ENCODE data around the gene PSMA4. TPM values are rescaled to one million over a fixed set of nuclear protein-coding genes. Genes with fewer than 3 reads are reported as not detected.

Gene PSMA4
- total and polyA plus RNA-seq, 10 of the 15 experiments (the other 5 are each of a cell fraction or from before 2014, with no cell fraction given), result 210 to 1,221 (median 546) TPM

GRCh38 chr15:78551902-78552301, 11.7 kb downstream of the PSMA4 start:
- WGBS (ENCODE audit: insufficient coverage, insufficient replicate concordance, low lambda C conversion rate, missing lambda C conversion rate), result 54% methylated on average over 5 of the region's 5 CpGs
- in situ Hi-C loops (cut with MboI), result no loop called here
- ATAC-seq, result peak; percentile 71
- Histone ChIP-seq H3K9me3 (replicated peaks; ENCODE audit: control insufficient read depth, insufficient read depth, low read length) (no peaks in the 10 kb centered on the region), H3K9ac (ENCODE audit: control insufficient read depth, insufficient read depth, low read length) (no peak overlapping the region), H3K4me3 (no peak overlapping the region), H3K4me1 (ENCODE audit: control insufficient read depth, insufficient read depth, low read length) (peaks cover 6% of the 10 kb centered on the region), H3K27ac (ENCODE audit: control insufficient read depth, insufficient read depth) (peak overlapping the region; percentile 72), H2AFZ (ENCODE audit: control insufficient read depth, low read depth, low read length) (no peak overlapping the region), H3K36me3 (ENCODE audit: control insufficient read depth in 2 of 2, insufficient read depth in 2 of 2, low read length in 1 of 2) (peaks cover 3 to 21% of the 10 kb centered on the region in 2 experiments), H3K4me2 (ENCODE audit: control insufficient read depth, insufficient read depth) (no peak overlapping the region), H4K20me1 (ENCODE audit: control insufficient read depth, insufficient read depth) (no peaks in the 10 kb centered on the region), H3K79me2 (ENCODE audit: control insufficient read depth, insufficient read depth, low read length) (no peaks in the 10 kb centered on the region), H3K27me3 (replicated peaks in 1 of 2; ENCODE audit: control insufficient read depth in 2 of 2, insufficient read depth in 2 of 2, low read length in 1 of 2) (no peaks in the 10 kb centered on the region)
- CTCF ChIA-PET, result interaction anchor here (1.0 to 1.1 kb wide), 2 partner anchors 10 to 186 kb away, joined by 3 read pairs; no protein-coding TSS in a partner anchor
- no TSS peak for BruUV-seq (replicated peaks)
- SMC1A ChIA-PET (ENCODE audit: uncharacterized antibody, unreplicated experiment), result interaction anchor here (1.4 to 2.1 kb wide), 3 partner anchors 11 to 16 kb away, joined by 4 to 11 read pairs (median 4); partner anchors contain the start of genes CHRNA5 and PSMA4
- intact Hi-C loops (cut with micrococcal nuclease; ENCODE audit: unreplicated experiment), result no loop called here
- TF ChIP-seq CREM (IDR thresholded peaks at IDR 0.05; ENCODE audit: low read depth), result peak; percentile 20; the same call in 1 of the 2 replicates
- no peak for TF ChIP-seq FOXM1 (IDR thresholded peaks at IDR 0.05; ENCODE audit: low read depth, low read length)
- TF ChIP-seq RUNX3 (IDR thresholded peaks at IDR 0.05; ENCODE audit: low read length), result peak; percentile 32
- no peak for TF ChIP-seq SMARCA5 (IDR thresholded peaks at IDR 0.05)
- no peak for TF ChIP-seq ZBED1 (IDR thresholded peaks at IDR 0.05; ENCODE audit: borderline replicate concordance)
- no peak for DNase-seq (ENCODE audit: low read depth, low spot score)
- POLR2A ChIA-PET, result interaction anchor here (0.9 to 1.7 kb wide), 3 partner anchors 10 to 15 kb away, joined by 3 to 5 read pairs (median 4); partner anchors contain the start of gene PSMA4
- no peak for FAIRE-seq
- RAD21 ChIA-PET (ENCODE audit: unreplicated experiment), result interaction anchor here (1.4 kb wide), 1 partner anchor 17 kb away, joined by 5 read pairs; no protein-coding TSS in a partner anchor

- peaks cover 6% of the 10 kb centered on the region for H3K4me1 ChIP-seq (ENCODE audit: control insufficient read depth, insufficient read depth, low read length)
- peak overlapping the region; percentile 37; the same call in 1 of the 2 replicates for H2AFZ ChIP-seq (ENCODE audit: control insufficient read depth, low read depth, low read length)
- H3K27ac ChIP-seq (ENCODE audit: control insufficient read depth, insufficient read depth), result no peak overlapping the region; the same call in 1 of the 2 replicates
- WGBS (ENCODE audit: insufficient coverage, insufficient replicate concordance, low lambda C conversion rate, missing lambda C conversion rate), result 82% methylated on average over 5 of the region's 5 CpGs
- no peak overlapping the region for H3K4me2 ChIP-seq (ENCODE audit: control insufficient read depth, insufficient read depth)
- in situ Hi-C loops (cut with MboI), result no loop called here
- no TSS peak for BruUV-seq (replicated peaks)
- no peaks in the 10 kb centered on the region for H3K9me3 ChIP-seq (replicated peaks; ENCODE audit: control insufficient read depth, insufficient read depth, low read length)
- no peaks in the 10 kb centered on the region for H4K20me1 ChIP-seq (ENCODE audit: control insufficient read depth, insufficient read depth)
- intact Hi-C loops (cut with micrococcal nuclease; ENCODE audit: unreplicated experiment), result no loop called here
- H3K27me3 ChIP-seq (replicated peaks in 1 of 2; ENCODE audit: control insufficient read depth in 2 of 2, insufficient read depth in 2 of 2, low read length in 1 of 2), result no peaks in the 10 kb centered on the region
- peaks cover 3 to 17% of the 10 kb centered on the region in 2 experiments for H3K36me3 ChIP-seq (ENCODE audit: control insufficient read depth in 2 of 2, insufficient read depth in 2 of 2, low read length in 1 of 2)
- ATAC-seq, result no peak; the same call in 2 of the 3 replicates
- CTCF ChIA-PET, result interaction anchor here (1.0 to 1.2 kb wide), 3 partner anchors 11 to 186 kb away, joined by 3 read pairs; partner anchors contain the start of gene PSMA4
- H3K9ac ChIP-seq (ENCODE audit: control insufficient read depth, insufficient read depth, low read length), result no peak overlapping the region
- no peak overlapping the region for H3K4me3 ChIP-seq
- RAD21 ChIA-PET (ENCODE audit: unreplicated experiment), result interaction anchor here (0.5 to 1.4 kb wide), 3 partner anchors 11 to 16 kb away, joined by 3 to 5 read pairs (median 3); no protein-coding TSS in a partner anchor
- no peak for FAIRE-seq
- POLR2A ChIA-PET, result interaction anchor here (0.9 to 1.7 kb wide), 2 partner anchors 12 to 14 kb away, joined by 3 to 4 read pairs; partner anchors contain the start of gene PSMA4
- no peaks in the 10 kb centered on the region for H3K79me2 ChIP-seq (ENCODE audit: control insufficient read depth, insufficient read depth, low read length)
- DNase-seq (ENCODE audit: low read depth, low spot score), result no peak
- SMC1A ChIA-PET (ENCODE audit: uncharacterized antibody, unreplicated experiment), result interaction anchor here (1.0 to 2.1 kb wide), 5 partner anchors 10 to 16 kb away, joined by 3 to 11 read pairs (median 4); partner anchors contain the start of genes CHRNA5 and PSMA4
- no peak for TF ChIP-seq TARDBP (IDR thresholded peaks at IDR 0.05; ENCODE audit: borderline replicate concordance)
- no peak for TF ChIP-seq ZNF24 (IDR thresholded peaks at IDR 0.05)
- no peak for TF ChIP-seq RUNX3 (IDR thresholded peaks at IDR 0.05; ENCODE audit: low read length)
- no peak for TF ChIP-seq IRF3 (IDR thresholded peaks at IDR 0.05)
- TF ChIP-seq USF2 (IDR thresholded peaks at IDR 0.05; ENCODE audit: borderline replicate concordance, low read depth, low read length), result no peak
- no peak for TF ChIP-seq CREM (IDR thresholded peaks at IDR 0.05; ENCODE audit: low read depth)
- TF ChIP-seq ZBTB4 (CRISPR knock-in tag; IDR thresholded peaks at IDR 0.05), result no peak
- TF ChIP-seq MAX (IDR thresholded peaks at IDR 0.05; ENCODE audit: low read depth, low read length), result no peak
- no peak for TF ChIP-seq SREBF2 (IDR thresholded peaks at IDR 0.05; ENCODE audit: low read length)
Observed at GRCh38 chr15:78552597-78552996, 12.4 kb downstream of the PSMA4 start.
